GM23248 (cell line): Measurements from ENCODE around the gene ZYX. TPM values are rescaled to one million over a fixed set of nuclear protein-coding genes. Genes with fewer than 3 reads are reported as not detected.

Experiments used
- DNase-seq: peaks from one replicate; pipeline ENCODE4 v3.0.0-alpha.2; 2015
- H2AFZ ChIP-seq: fragments of 200-600 bp; sonication (generic); 2 replicates; pipeline ENCODE4 v1.6.1; 2016; ENCODE audit warnings: antibody characterized with exemption
- H3F3A ChIP-seq: fragments of 200-600 bp; sonication (generic); 2 replicates; pipeline ENCODE4 v1.6.1; 2016; ENCODE audit warnings: mild to moderate bottlenecking, antibody characterized with exemption, mixed run types; ENCODE audit not compliant: insufficient read depth
- H3K27ac ChIP-seq: fragments of 200-600 bp; sonication (generic); 2 replicates; pipeline ENCODE4 v1.5.1; 2016; ENCODE audit warnings: mild to moderate bottlenecking
- H3K27me3 ChIP-seq: fragments of 200-600 bp; sonication (generic); replicated peaks from 2 replicates; pipeline ENCODE4 v1.6.1; 2016; ENCODE audit warnings: mild to moderate bottlenecking; ENCODE audit not compliant: insufficient read depth
- H3K36me3 ChIP-seq: fragments of 200-600 bp; sonication (generic); 2 replicates; pipeline ENCODE4 v1.6.1; 2016; ENCODE audit warnings: low read depth, mild to moderate bottlenecking
- H3K4me1 ChIP-seq: fragments of 200-600 bp; sonication (generic); 2 replicates; pipeline ENCODE4 v1.6.1; 2016; ENCODE audit warnings: mild to moderate bottlenecking; ENCODE audit not compliant: insufficient read depth
- H3K4me2 ChIP-seq: fragments of 200-600 bp; sonication (generic); one replicate; pipeline ENCODE4 v1.6.1; 2016; ENCODE audit warnings: mild to moderate bottlenecking; ENCODE audit not compliant: unreplicated experiment
- H3K4me3 ChIP-seq: fragments of 200-600 bp; sonication (generic); 2 replicates; pipeline ENCODE4 v1.5.1; 2016; ENCODE audit warnings: mild to moderate bottlenecking
- H3K79me2 ChIP-seq: fragments of 200-600 bp; sonication (generic); 2 replicates; pipeline ENCODE4 v1.6.1; 2016; ENCODE audit warnings: mild to moderate bottlenecking; ENCODE audit not compliant: insufficient read depth
- H3K9ac ChIP-seq: fragments of 200-600 bp; sonication (generic); 2 replicates; pipeline ENCODE4 v1.6.1; 2016; ENCODE audit warnings: mild to moderate bottlenecking
- H3K9me2 ChIP-seq: fragments of 200-600 bp; sonication (generic); 2 replicates; pipeline ENCODE4 v1.6.1; 2016; ENCODE audit warnings: mixed run types, mild to moderate bottlenecking, moderate library complexity; ENCODE audit not compliant: insufficient read depth
- H3K9me3 ChIP-seq: fragments of 200-600 bp; sonication (generic); one replicate; pipeline ENCODE4 v1.6.1; 2017; ENCODE audit warnings: low read depth
- H4K20me1 ChIP-seq: fragments of 200-600 bp; sonication (generic); 2 replicates; pipeline ENCODE4 v1.6.0; 2016; ENCODE audit not compliant: insufficient read depth
- EZH2 ChIP-seq: fragments of 200-600 bp; sonication (generic); IDR thresholded peaks from 2 replicates; pipeline ENCODE4 v1.6.1; 2018; ENCODE audit warnings: antibody characterized with exemption, mild to moderate bottlenecking; ENCODE audit not compliant: insufficient read depth, poor library complexity, severe bottlenecking
- EZH2phosphoT487 ChIP-seq: fragments of 200-600 bp; sonication (generic); IDR thresholded peaks from 2 replicates; pipeline ENCODE4 v1.6.1; 2018; ENCODE audit warnings: antibody characterized with exemption, moderate library complexity, mild to moderate bottlenecking, low read depth; ENCODE audit not compliant: insufficient read depth
- WGBS, 2 experiments: methylation state at CpG; one replicate each; pipeline ENCODE4 v1.1.6; 2015 to 2017; ENCODE audit warnings: low lambda C conversion rate in 2 of 2, low coverage in 1 of 2; ENCODE audit errors: missing lambda C conversion rate in 2 of 2; 5-methylcytosine and 5-hydroxymethylcytosine counted together
- in situ Hi-C: fragments of 300-500 bp; cut with MboI; formaldehyde crosslinking; loops from 2 replicates; pipeline ENCODE4 v1.15.0; 2020
- polyA plus RNA-seq: library from polyadenylated mRNA; unstranded; fragments of >200 nt; fragmentation: Nextera tagmentation; extraction: Ambion mirVana; gene quantifications from 2 replicates; pipeline ENCODE4 v1.2.1, GENCODE V29; 2016
- total RNA-seq: library from RNA; depleted of rRNA; stranded (reverse); fragments of >200 nt; shearing (Covaris generic); gene quantifications from 2 replicates; pipeline ENCODE4 v1.2.3, GENCODE V29; 2014

Gene ZYX
- total and polyA plus RNA-seq, 2 experiments from 2014 or later, result 148 to 380 TPM

DNA sequence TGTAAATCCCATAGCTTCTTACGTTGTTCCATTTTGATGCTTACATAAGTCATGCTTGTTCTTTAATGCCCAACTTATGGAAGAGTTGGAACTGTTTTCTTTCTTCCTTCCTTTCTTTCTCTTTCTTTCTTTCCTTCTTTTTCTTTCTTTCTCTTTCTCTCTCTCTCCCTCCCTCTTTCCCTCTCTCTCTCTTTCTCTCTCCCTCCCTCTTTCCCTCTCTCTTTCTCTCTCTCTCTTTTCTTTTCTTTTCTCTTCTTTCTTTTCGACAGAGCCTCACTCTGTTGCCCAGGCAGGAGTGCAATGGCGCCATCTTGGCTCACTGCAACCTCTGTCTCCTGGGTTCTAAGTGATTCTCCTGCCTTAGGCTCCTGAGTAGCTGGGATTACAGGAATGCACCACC lies 37.5 kb upstream of the ZYX start:
- Histone ChIP-seq H3K27me3 (peaks cover 20% of the 10 kb centered on the region), H3K36me3 (no peaks in the 10 kb centered on the region), H3K79me2 (no peaks in the 10 kb centered on the region), H4K20me1 (no peaks in the 10 kb centered on the region), H3K9me2 (no peaks in the 10 kb centered on the region), H3K9me3 (no peaks in the 10 kb centered on the region), H3K4me1 (no peaks in the 10 kb centered on the region), H3K27ac (no peak overlapping the region), H2AFZ (no peak overlapping the region), H3K4me2 (no peak overlapping the region), H3F3A (no peaks in the 10 kb centered on the region), H3K9ac (no peak overlapping the region), H3K4me3 (no peak overlapping the region)
- in situ Hi-C loops, result no loop called here
- no peak for DNase-seq
- TF ChIP-seq EZH2 (no peak), EZH2phosphoT487 (no peak)
- 78 to 89% methylated on average over 3 of the region's 3 CpGs for WGBS, 2 experiments

GRCh38 chr7:143345428-143345900 lies 35.7 kb upstream of the ZYX start:
- no peak overlapping the region for H3K27ac ChIP-seq
- no peak overlapping the region for H3K4me2 ChIP-seq
- H3K27me3 ChIP-seq, result peaks cover 19% of the 10 kb centered on the region
- H3K9ac ChIP-seq, result no peak overlapping the region
- no peaks in the 10 kb centered on the region for H4K20me1 ChIP-seq
- no peaks in the 10 kb centered on the region for H3K79me2 ChIP-seq
- H3F3A ChIP-seq, result no peaks in the 10 kb centered on the region
- H3K36me3 ChIP-seq, result no peaks in the 10 kb centered on the region
- no peaks in the 10 kb centered on the region for H3K4me1 ChIP-seq
- TF ChIP-seq EZH2phosphoT487 (no peak), EZH2 (no peak)
- in situ Hi-C loops, result no loop called here
- H3K9me3 ChIP-seq, result no peaks in the 10 kb centered on the region
- DNase-seq, result peak; percentile 52
- no peaks in the 10 kb centered on the region for H3K9me2 ChIP-seq
- WGBS, 2 experiments, result 12 to 14% methylated on average over 32 to 34 of the region's 35 CpGs
- H3K4me3 ChIP-seq, result no peak overlapping the region; the same call in 1 of the 2 replicates
- peak overlapping the region; percentile 69 for H2AFZ ChIP-seq

DNA sequence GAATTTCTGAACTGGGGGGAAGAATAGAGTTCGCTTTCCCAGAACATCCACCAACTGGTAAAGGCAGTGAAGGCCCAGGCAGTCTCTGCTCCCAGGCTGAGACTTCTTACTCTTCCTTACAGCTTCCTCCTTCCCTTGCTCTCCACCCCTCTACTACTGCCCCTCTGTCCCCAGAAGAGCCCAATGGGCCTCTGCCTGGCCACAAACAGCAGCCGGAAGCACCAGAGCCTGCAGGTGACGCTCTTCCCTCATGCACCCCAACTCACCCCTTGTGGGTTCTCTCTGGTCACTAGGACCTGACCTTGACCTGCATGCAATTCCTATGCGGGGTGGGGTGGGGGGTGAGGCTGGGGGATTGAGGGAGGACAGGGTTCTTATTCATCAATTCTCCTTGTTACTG lies 35.1 kb upstream of the ZYX start:
- Histone ChIP-seq H3K27me3 (peaks cover 19% of the 10 kb centered on the region), H3K9me2 (no peaks in the 10 kb centered on the region), H3K4me1 (no peaks in the 10 kb centered on the region), H4K20me1 (no peaks in the 10 kb centered on the region), H3F3A (no peaks in the 10 kb centered on the region), H3K9ac (no peak overlapping the region), H3K79me2 (no peaks in the 10 kb centered on the region), H3K9me3 (no peaks in the 10 kb centered on the region), H3K27ac (no peak overlapping the region), H2AFZ (no peak overlapping the region), H3K4me3 (no peak overlapping the region), H3K4me2 (no peak overlapping the region), H3K36me3 (no peaks in the 10 kb centered on the region)
- 50 to 53% methylated on average over 4 of the region's 4 CpGs for WGBS, 2 experiments
- no peak for DNase-seq
- in situ Hi-C loops, result no loop called here
- TF ChIP-seq EZH2 (no peak), EZH2phosphoT487 (no peak)

DNA sequence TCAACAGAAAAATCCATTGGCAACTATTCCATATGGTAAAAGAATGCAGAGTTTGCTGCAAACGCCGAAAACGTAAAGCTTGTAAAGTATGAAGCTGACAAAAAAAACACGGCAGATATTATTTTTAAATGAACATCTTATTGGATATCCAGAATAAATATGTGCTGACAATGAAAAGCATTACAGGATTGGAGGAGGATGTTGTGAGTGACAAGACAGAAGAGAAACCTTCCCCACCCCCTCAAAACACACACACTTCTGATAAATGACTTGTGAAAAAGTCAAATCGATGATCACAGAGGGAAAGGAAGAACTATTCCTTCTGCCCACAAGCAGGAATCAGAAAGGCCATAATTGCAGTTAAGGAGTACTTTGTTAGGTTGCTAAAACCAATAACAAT lies 33.2 kb upstream of the ZYX start:
- Histone ChIP-seq H3K9me3 (no peaks in the 10 kb centered on the region), H2AFZ (no peak overlapping the region), H3K27me3 (peaks cover 19% of the 10 kb centered on the region), H3F3A (no peaks in the 10 kb centered on the region), H3K4me3 (no peak overlapping the region), H3K9me2 (no peaks in the 10 kb centered on the region), H3K9ac (no peak overlapping the region), H3K27ac (no peak overlapping the region), H3K36me3 (no peaks in the 10 kb centered on the region), H3K79me2 (no peaks in the 10 kb centered on the region), H3K4me2 (no peak overlapping the region), H3K4me1 (no peaks in the 10 kb centered on the region), H4K20me1 (no peaks in the 10 kb centered on the region)
- in situ Hi-C loops, result no loop called here
- 12 to 17% methylated on average over 5 of the region's 5 CpGs for WGBS, 2 experiments
- no peak for TF ChIP-seq EZH2
- no peak for TF ChIP-seq EZH2phosphoT487
- no peak for DNase-seq

DNA sequence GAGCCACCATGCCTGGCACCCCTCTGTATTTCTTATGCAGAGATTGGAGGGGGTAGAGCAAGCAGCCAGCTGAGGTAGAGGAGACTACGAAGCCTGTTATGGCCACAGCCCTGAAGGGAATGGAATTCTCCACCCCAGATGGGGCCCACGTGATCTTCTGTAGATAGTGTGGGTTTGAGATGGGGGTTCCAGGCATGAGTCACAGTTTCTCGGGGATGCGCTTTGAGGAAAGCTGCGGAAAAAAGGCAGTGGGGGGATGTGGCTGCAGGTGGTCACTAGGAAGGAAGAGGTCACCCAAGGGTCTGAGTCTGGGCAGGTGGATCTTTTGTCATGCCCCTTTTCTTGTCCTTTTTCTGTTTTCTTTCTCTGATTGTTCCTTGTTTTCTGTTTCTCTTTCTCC lies 30.1 kb upstream of the ZYX start:
- H3K79me2 ChIP-seq, result no peaks in the 10 kb centered on the region
- no peak overlapping the region for H3K27ac ChIP-seq
- H3K4me1 ChIP-seq, result no peaks in the 10 kb centered on the region
- no peaks in the 10 kb centered on the region for H3F3A ChIP-seq
- no peak overlapping the region for H3K9ac ChIP-seq
- H4K20me1 ChIP-seq, result no peaks in the 10 kb centered on the region
- in situ Hi-C loops, result no loop called here
- H3K9me3 ChIP-seq, result no peaks in the 10 kb centered on the region
- WGBS, 2 experiments, result 57 to 63% methylated on average over 5 of the region's 5 CpGs
- H3K4me2 ChIP-seq, result no peak overlapping the region
- TF ChIP-seq EZH2phosphoT487, result no peak
- no peak for TF ChIP-seq EZH2
- no peak for DNase-seq
- H3K4me3 ChIP-seq, result no peak overlapping the region
- H3K36me3 ChIP-seq, result no peaks in the 10 kb centered on the region
- H2AFZ ChIP-seq, result no peak overlapping the region
- peaks cover 15% of the 10 kb centered on the region; the same call in 1 of the 2 replicates for H3K27me3 ChIP-seq
- H3K9me2 ChIP-seq, result no peaks in the 10 kb centered on the region
